DOHH2 (cell line): ENCODE results near the gene HOXC5.

Experiments
- H3F3A ChIP-seq: fragments of 200-600 bp; sonication (generic), shearing (Covaris generic); 2 replicates; pipeline ENCODE4 v1.6.0; 2016; ENCODE audit warnings: antibody characterized with exemption, mild to moderate bottlenecking; ENCODE audit not compliant: control insufficient read depth, insufficient read depth
- H3K27ac ChIP-seq: fragments of 200-600 bp; sonication (generic); 2 replicates; pipeline ENCODE4 v1.5.1; 2014; ENCODE audit warnings: low read depth, mild to moderate bottlenecking, low read length, moderate library complexity
- H3K27me3 ChIP-seq: fragments of 200-600 bp; sonication (generic); 2 replicates; pipeline ENCODE4 v1.6.1; 2014; ENCODE audit warnings: mild to moderate bottlenecking, low read length, mixed read lengths; ENCODE audit not compliant: control insufficient read depth
- H3K36me3 ChIP-seq: fragments of 200-600 bp; sonication (generic); 2 replicates; pipeline ENCODE4 v1.6.1; 2014; ENCODE audit warnings: mild to moderate bottlenecking, low read length, moderate library complexity, mixed read lengths; ENCODE audit not compliant: control insufficient read depth
- H3K4me1 ChIP-seq: fragments of 200-600 bp; sonication (generic); 2 replicates; pipeline ENCODE4 v1.6.1; 2014; ENCODE audit warnings: mild to moderate bottlenecking, low read length, mixed read lengths; ENCODE audit not compliant: control insufficient read depth
- H3K4me2 ChIP-seq: fragments of 200-600 bp; sonication (generic); 2 replicates; pipeline ENCODE4 v1.6.0; 2014; ENCODE audit warnings: mild to moderate bottlenecking, low read length, moderate library complexity
- H3K4me3 ChIP-seq: fragments of 200-600 bp; sonication (generic); 2 replicates; pipeline ENCODE4 v1.5.1; 2014; ENCODE audit warnings: mild to moderate bottlenecking, low read length, mixed read lengths
- H3K79me2 ChIP-seq: fragments of 200-600 bp; sonication (generic); 2 replicates; pipeline ENCODE4 v1.6.1; 2014; ENCODE audit warnings: mild to moderate bottlenecking, low read length, mixed read lengths; ENCODE audit not compliant: control insufficient read depth
- H3K9me2 ChIP-seq: fragments of 200-600 bp; sonication (generic); replicated peaks from 2 replicates; pipeline ENCODE4 v1.6.1; 2014; ENCODE audit warnings: mild to moderate bottlenecking, low read length, mixed read lengths; ENCODE audit not compliant: control insufficient read depth
- H3K9me3 ChIP-seq: fragments of 200-600 bp; sonication (generic); 2 replicates; pipeline ENCODE4 v1.6.1; 2014; ENCODE audit warnings: antibody characterized with exemption, low read length, mixed read lengths; ENCODE audit not compliant: control insufficient read depth, insufficient read depth
- H4K20me1 ChIP-seq: fragments of 200-600 bp; sonication (generic); 2 replicates; pipeline ENCODE4 v1.6.0; 2014; ENCODE audit warnings: low read depth, mild to moderate bottlenecking, antibody characterized with exemption, low read length, moderate library complexity; ENCODE audit not compliant: control insufficient read depth, insufficient read depth
- CTCF ChIP-seq: fragments of 200-600 bp; sonication (generic); IDR thresholded peaks from one replicate; pipeline ENCODE4 v1.5.1; 2014; ENCODE audit warnings: antibody characterized with exemption, mild to moderate bottlenecking, low read depth, low read length; ENCODE audit not compliant: poor library complexity, severe bottlenecking
- EZH2phosphoT487 ChIP-seq: fragments of 200-600 bp; sonication (generic); IDR thresholded peaks from 2 replicates; pipeline ENCODE4 v1.6.1; 2017; ENCODE audit warnings: borderline replicate concordance, mild to moderate bottlenecking, antibody characterized with exemption, low read length, moderate library complexity, mixed read lengths

Gene HOXC5

GRCh38 chr12:54010053-54010971 is 22.5 kb upstream of the HOXC5 start:
- H3K27me3 ChIP-seq, result peaks cover 91% of the 10 kb centered on the region
- no peaks in the 10 kb centered on the region for H3K36me3 ChIP-seq
- H3K9me3 ChIP-seq, result no peaks in the 10 kb centered on the region
- no peak overlapping the region for H3K4me2 ChIP-seq
- TF ChIP-seq CTCF (no peak), EZH2phosphoT487 (0 out of 2 replicates have a peak, but pooled peaks have one; percentile 14)
- H3K27ac ChIP-seq, result no peak overlapping the region
- H4K20me1 ChIP-seq, result no peaks in the 10 kb centered on the region
- no peak overlapping the region for H3K4me3 ChIP-seq
- H3K79me2 ChIP-seq, result no peaks in the 10 kb centered on the region
- no peaks in the 10 kb centered on the region; the same call in 1 of the 2 replicates for H3F3A ChIP-seq
- no peaks in the 10 kb centered on the region for H3K9me2 ChIP-seq
- H3K4me1 ChIP-seq, result peaks cover 26% of the 10 kb centered on the region

- Histone ChIP-seq H4K20me1 (no peaks in the 10 kb centered on the region), H3K27me3 (peaks cover 92% of the 10 kb centered on the region), H3K79me2 (no peaks in the 10 kb centered on the region), H3K4me2 (peak overlapping the region; percentile 5; the same call in 1 of the 2 replicates), H3K36me3 (no peaks in the 10 kb centered on the region), H3K4me3 (no peak overlapping the region), H3K9me3 (no peaks in the 10 kb centered on the region), H3K27ac (no peak overlapping the region), H3K4me1 (peaks cover 18% of the 10 kb centered on the region), H3K9me2 (no peaks in the 10 kb centered on the region), H3F3A (no peaks in the 10 kb centered on the region; the same call in 1 of the 2 replicates)
- no peak for TF ChIP-seq CTCF
- no peak; the same call in none of the 2 replicates for TF ChIP-seq EZH2phosphoT487
Measured at GRCh38 chr12:54010972-54011664, 21.7 kb upstream of the HOXC5 start.

GRCh38 chr12:54011665-54012532 is 21.0 kb upstream of the HOXC5 start:
- H3F3A ChIP-seq, result no peaks in the 10 kb centered on the region; the same call in 1 of the 2 replicates
- TF ChIP-seq EZH2phosphoT487 (no peak), CTCF (no peak)
- H3K27ac ChIP-seq, result no peak overlapping the region
- peaks cover 10% of the 10 kb centered on the region for H3K4me1 ChIP-seq
- H3K4me2 ChIP-seq, result peak overlapping the region; percentile 5; the same call in 1 of the 2 replicates
- no peaks in the 10 kb centered on the region for H3K9me3 ChIP-seq
- H3K27me3 ChIP-seq, result peaks cover 87% of the 10 kb centered on the region
- no peaks in the 10 kb centered on the region for H3K79me2 ChIP-seq
- no peaks in the 10 kb centered on the region for H3K9me2 ChIP-seq
- H3K4me3 ChIP-seq, result no peak overlapping the region
- H4K20me1 ChIP-seq, result no peaks in the 10 kb centered on the region
- H3K36me3 ChIP-seq, result no peaks in the 10 kb centered on the region
